SU-DHL-6 (cell line): ENCODE results near the gene PLA2G5.

Source experiments
- CTCF ChIP-seq: fragments of 200-600 bp; sonication (generic); IDR thresholded peaks from one replicate; pipeline ENCODE4 v1.5.1; 2017; ENCODE audit warnings: antibody characterized with exemption, mild to moderate bottlenecking, low read length, moderate library complexity; ENCODE audit not compliant: insufficient read depth, poor library complexity, severe bottlenecking
- EZH2phosphoT487 ChIP-seq: fragments of 200-600 bp; sonication (generic), shearing (Covaris generic); conservative IDR thresholded peaks from 2 replicates; pipeline ENCODE4 v1.6.1; 2018; ENCODE audit warnings: mild to moderate bottlenecking, antibody characterized with exemption, low read length, moderate library complexity, mixed read lengths

DNA sequence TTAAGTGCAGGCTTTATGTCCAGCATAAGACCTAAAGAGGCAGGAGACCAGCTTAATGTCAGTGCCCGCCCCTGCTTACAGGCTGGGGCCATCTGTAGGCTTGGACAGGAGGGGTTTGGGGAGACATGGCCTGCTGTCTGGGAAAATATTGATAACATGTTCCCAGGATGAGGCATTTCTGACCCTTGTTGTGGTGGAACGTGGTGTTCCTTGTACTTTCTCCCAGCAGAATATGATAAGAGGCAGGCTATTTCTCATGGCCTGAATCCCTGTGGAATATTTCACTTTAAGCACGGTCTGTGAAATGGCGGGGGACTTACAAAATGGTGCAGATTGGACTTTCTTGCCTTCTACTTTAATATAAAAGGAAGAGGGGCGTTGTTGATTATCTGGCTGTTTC is 41.9 kb upstream of the PLA2G5 start:
- TF ChIP-seq CTCF (no peak), EZH2phosphoT487 (no peak)
